ENCODE results near the gene OR8H3. TPM values are rescaled to one million over a fixed set of nuclear protein-coding genes. Genes with fewer than 3 reads are reported as not detected.

The OR8H3 gene
- total and polyA plus RNA-seq, 2 donors (not counting 1 experiment from before 2014, with no cell fraction given): not detected

DNA sequence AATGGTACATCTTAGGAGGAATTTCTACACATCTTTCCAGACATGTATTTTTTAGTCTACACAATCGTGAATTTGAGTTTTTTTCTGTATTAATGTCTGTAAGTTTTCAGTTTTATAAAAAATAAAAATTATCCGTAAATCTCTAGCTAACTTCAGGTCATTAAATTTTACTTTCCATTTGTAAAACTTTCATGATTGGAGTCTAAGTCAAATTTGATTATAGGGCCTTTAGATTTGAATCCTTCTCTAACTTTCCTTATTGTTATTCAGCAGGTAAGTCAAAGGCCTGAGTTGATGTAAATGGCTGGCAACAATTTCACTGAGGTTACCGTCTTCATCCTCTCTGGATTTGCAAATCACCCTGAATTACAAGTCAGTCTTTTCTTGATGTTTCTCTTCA, 29.2 kb upstream of the OR8H3 start, which contains the start of gene OR8I2:
TSS of gene OR8I2 (plus strand) at position 301 of the 400 bp plus-strand sequence. CDS start at position 301, 0 bp downstream.
- Mint-ChIP-seq H3K4me3 (no peak within 1 kb of the TSS), H3K27ac (no peak within 1 kb of the TSS)
- H3K36me3 ChIP-seq (replicated peaks in 1 of 2; ENCODE audit: control extremely low read depth in 1 of 2, control insufficient read depth in 1 of 2, extremely low read depth in 1 of 2, insufficient read depth in 2 of 2, low read length in 1 of 2): no peaks in the 10 kb centered on the region

GRCh38 chr11:56103210-56103737, 18.9 kb upstream of the OR8H3 start, which contains the start of gene OR8H2:
TSS of gene OR8H2 (plus strand) at chr11:56103687. CDS start at chr11:56105043, 1,356 bp downstream.
- Mint-ChIP-seq H3K27me3 (no peaks in the 10 kb centered on the region), H3K4me1 (no peaks in the 10 kb centered on the region), H3K27ac (no peak within 1 kb of the TSS), H3K4me3 (no peak within 1 kb of the TSS), H3K9me3 (ENCODE audit: insufficient read depth) (peaks cover 7% of the 10 kb centered on the region)
- Histone ChIP-seq H3K79me2 (ENCODE audit: control insufficient read depth, insufficient read depth, low read length) (no peaks in the 10 kb centered on the region), H3K4me2 (replicated peaks; ENCODE audit: low read depth, low read length, poor library complexity, severe bottlenecking) (no peak within 1 kb of the TSS), H4K20me1 (ENCODE audit: control insufficient read depth, insufficient read depth, low read length, poor library complexity, severe bottlenecking) (no peaks in the 10 kb centered on the region), H3K27me3 (replicated peaks in 1 of 4; ENCODE audit: control extremely low read depth in 1 of 4, control insufficient read depth in 3 of 4, insufficient read depth in 4 of 4, low read length in 3 of 4) (no peaks in the 10 kb centered on the region), H2AFZ (ENCODE audit: insufficient read depth, low read depth, low read length, poor library complexity, severe bottlenecking) (no peak within 1 kb of the TSS), H3K36me3 (replicated peaks in 1 of 2; ENCODE audit: control extremely low read depth in 1 of 2, control insufficient read depth in 1 of 2, extremely low read depth in 1 of 2, insufficient read depth in 2 of 2, low read length in 1 of 2) (no peaks in the 10 kb centered on the region), H3K9ac (ENCODE audit: low read length) (no peak within 1 kb of the TSS), H3K4me3 (ENCODE audit: control extremely low read depth in 1 of 5, extremely low read depth in 1 of 5, insufficient read depth in 1 of 5, low read depth in 2 of 5, low read length in 4 of 5) (no peak within 1 kb of the TSS), H3K27ac (ENCODE audit: low read length in 2 of 2) (no peak within 1 kb of the TSS), H3K4me1 (ENCODE audit: control insufficient read depth in 2 of 2, insufficient read depth in 2 of 2, low read length in 2 of 2) (no peaks in the 10 kb centered on the region), H3K9me3 (ENCODE audit: control extremely low read depth in 1 of 3, control insufficient read depth in 2 of 3, insufficient read depth in 1 of 3, low read length in 2 of 3) (peaks cover 0 to 2% (median 1%) of the 10 kb centered on the region in 3 donors)
- DNase-seq: no peak
- POLR2A ChIA-PET: no interaction called here
- no peak for ATAC-seq (ENCODE audit: low read depth)
- CTCF ChIA-PET: no interaction called here
- TF ChIP-seq EZH2 (IDR thresholded peaks at IDR 0.05; ENCODE audit: borderline replicate concordance, insufficient read depth, low read depth, low read length, poor library complexity, severe bottlenecking): no peak
- TF ChIP-seq CTCF (IDR thresholded peaks at IDR 0.05): no peak
- intact Hi-C loops (cut with micrococcal nuclease): no loop called here

More for the DNA sequence above, 29.2 kb upstream of the OR8H3 start, which contains the start of gene OR8I2:
- H3K4me2 ChIP-seq (replicated peaks; ENCODE audit: low read depth, low read length, poor library complexity, severe bottlenecking): no peak within 1 kb of the TSS
- H3K4me3 ChIP-seq (ENCODE audit: control extremely low read depth in 1 of 5, extremely low read depth in 1 of 5, insufficient read depth in 1 of 5, low read depth in 2 of 5, low read length in 4 of 5): no peak within 1 kb of the TSS
- POLR2A ChIA-PET: no interaction called here
- H3K79me2 ChIP-seq (ENCODE audit: control insufficient read depth, insufficient read depth, low read length): no peaks in the 10 kb centered on the region
- peaks cover 0 to 1% (median 0%) of the 10 kb centered on the region in 3 donors for H3K9me3 ChIP-seq (ENCODE audit: control extremely low read depth in 1 of 3, control insufficient read depth in 2 of 3, insufficient read depth in 1 of 3, low read length in 2 of 3)
- intact Hi-C loops (cut with micrococcal nuclease): no loop called here
- no peaks in the 10 kb centered on the region for H3K4me1 ChIP-seq (ENCODE audit: control insufficient read depth in 2 of 2, insufficient read depth in 2 of 2, low read length in 2 of 2)
- no peak within 1 kb of the TSS for H2AFZ ChIP-seq (ENCODE audit: insufficient read depth, low read depth, low read length, poor library complexity, severe bottlenecking)
- ATAC-seq (ENCODE audit: low read depth) (no peak), DNase-seq (no peak)
- H3K27ac ChIP-seq (ENCODE audit: low read length in 2 of 2): no peak within 1 kb of the TSS
- no peaks in the 10 kb centered on the region for H3K4me1 Mint-ChIP-seq
- H3K9me3 Mint-ChIP-seq (ENCODE audit: insufficient read depth): peaks cover 8% of the 10 kb centered on the region
- WGBS (ENCODE audit: insufficient coverage): 100% methylated on average over 1 of the region's 3 CpGs
- H3K27me3 Mint-ChIP-seq: no peaks in the 10 kb centered on the region
- CTCF ChIA-PET: no interaction called here
- H4K20me1 ChIP-seq (ENCODE audit: control insufficient read depth, insufficient read depth, low read length, poor library complexity, severe bottlenecking): no peaks in the 10 kb centered on the region
- TF ChIP-seq EZH2 (IDR thresholded peaks at IDR 0.05; ENCODE audit: borderline replicate concordance, insufficient read depth, low read depth, low read length, poor library complexity, severe bottlenecking) (no peak), CTCF (IDR thresholded peaks at IDR 0.05) (no peak)
- no peak within 1 kb of the TSS for H3K9ac ChIP-seq (ENCODE audit: low read length)
- no peaks in the 10 kb centered on the region for H3K27me3 ChIP-seq (replicated peaks in 1 of 4; ENCODE audit: control extremely low read depth in 1 of 4, control insufficient read depth in 3 of 4, insufficient read depth in 4 of 4, low read length in 3 of 4)

Data from B cell (primary cell).